T-helper 1 cell (primary cell): ENCODE measurements around the gene ICE2.
A peak's percentile ranks its signal among the peaks of the same experiment; 100 is the strongest.

Experiments
- DNase-seq, 5 donors: peaks; one replicate each; pipeline ENCODE4 v3.0.0-alpha.2; 2012 to 2020
- total RNA-seq, 4 donors: gene quantifications; one replicate each; lab custom pipeline; 2026; lab: John Stamatoyannopoulos, UW

ICE2 gene, protein sequence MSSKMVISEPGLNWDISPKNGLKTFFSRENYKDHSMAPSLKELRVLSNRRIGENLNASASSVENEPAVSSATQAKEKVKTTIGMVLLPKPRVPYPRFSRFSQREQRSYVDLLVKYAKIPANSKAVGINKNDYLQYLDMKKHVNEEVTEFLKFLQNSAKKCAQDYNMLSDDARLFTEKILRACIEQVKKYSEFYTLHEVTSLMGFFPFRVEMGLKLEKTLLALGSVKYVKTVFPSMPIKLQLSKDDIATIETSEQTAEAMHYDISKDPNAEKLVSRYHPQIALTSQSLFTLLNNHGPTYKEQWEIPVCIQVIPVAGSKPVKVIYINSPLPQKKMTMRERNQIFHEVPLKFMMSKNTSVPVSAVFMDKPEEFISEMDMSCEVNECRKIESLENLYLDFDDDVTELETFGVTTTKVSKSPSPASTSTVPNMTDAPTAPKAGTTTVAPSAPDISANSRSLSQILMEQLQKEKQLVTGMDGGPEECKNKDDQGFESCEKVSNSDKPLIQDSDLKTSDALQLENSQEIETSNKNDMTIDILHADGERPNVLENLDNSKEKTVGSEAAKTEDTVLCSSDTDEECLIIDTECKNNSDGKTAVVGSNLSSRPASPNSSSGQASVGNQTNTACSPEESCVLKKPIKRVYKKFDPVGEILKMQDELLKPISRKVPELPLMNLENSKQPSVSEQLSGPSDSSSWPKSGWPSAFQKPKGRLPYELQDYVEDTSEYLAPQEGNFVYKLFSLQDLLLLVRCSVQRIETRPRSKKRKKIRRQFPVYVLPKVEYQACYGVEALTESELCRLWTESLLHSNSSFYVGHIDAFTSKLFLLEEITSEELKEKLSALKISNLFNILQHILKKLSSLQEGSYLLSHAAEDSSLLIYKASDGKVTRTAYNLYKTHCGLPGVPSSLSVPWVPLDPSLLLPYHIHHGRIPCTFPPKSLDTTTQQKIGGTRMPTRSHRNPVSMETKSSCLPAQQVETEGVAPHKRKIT
- total RNA-seq, result 45.9 to 89.8 (median 58.8) reads per million in 4 donors

DNA sequence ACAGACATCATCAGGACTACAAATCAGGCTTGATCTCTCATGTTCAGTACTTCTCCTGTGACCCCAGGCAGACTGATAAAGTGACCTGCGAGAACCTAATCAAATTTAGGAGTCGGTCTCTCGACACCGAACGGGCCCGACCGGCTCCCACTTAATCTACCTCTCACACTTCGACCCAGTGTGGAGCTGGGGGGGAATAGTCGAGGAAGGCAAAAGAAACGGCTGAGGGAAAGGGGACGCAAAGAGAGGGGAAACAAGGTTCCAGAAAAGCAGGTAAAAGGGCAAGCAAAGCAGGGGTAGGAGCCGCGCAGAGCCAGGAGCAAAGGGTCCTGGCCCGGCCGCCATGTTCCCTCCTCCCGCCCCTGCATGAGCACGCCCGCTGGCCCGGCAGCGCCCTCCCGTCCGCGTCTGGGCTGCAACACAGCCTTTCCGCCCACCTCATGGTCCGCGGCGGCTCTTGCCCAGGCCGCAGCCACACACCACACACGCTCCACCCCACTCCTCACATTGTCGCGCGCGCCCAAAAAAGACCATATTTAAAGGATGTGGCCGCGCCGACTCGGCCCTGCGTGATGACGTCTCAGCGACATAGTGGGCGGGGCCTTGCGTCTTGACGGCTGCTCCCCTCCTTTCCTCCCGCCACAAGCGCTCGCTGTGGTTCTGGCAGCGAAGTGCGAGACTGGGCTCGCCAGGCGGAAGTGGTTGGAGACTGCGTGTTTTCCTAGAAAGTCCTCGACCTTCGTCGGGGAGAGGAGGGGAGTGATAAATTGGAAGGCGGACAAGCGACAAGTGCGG is at the start of gene ICE2:
ICE2 (minus strand) TSS at position 577 of the 795 bp plus-strand sequence. CDS start 1,165 bp downstream, outside the sequence.
- DNase-seq, result peak; percentile 92 to 97 (median 93)

DNA sequence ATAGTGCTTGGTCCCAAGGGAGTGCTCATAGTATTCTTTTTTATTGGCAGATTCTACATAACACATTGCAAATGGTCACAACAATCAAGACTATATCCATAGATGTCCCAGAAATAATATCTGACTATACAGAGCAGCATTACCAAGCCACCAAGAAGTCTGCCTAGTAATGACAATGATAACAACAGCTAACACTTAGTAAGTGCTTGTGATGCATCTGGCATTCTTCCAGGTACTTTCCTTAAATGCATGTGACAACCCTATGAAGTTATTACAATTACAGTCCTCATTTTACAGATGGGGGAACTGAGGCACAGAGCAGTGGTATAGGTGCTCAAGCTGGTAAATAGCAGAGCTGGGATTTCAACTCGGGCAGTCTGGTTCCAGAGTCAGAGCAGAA is 49.6 kb upstream of the ICE2 start:
- no peak for DNase-seq

DNA sequence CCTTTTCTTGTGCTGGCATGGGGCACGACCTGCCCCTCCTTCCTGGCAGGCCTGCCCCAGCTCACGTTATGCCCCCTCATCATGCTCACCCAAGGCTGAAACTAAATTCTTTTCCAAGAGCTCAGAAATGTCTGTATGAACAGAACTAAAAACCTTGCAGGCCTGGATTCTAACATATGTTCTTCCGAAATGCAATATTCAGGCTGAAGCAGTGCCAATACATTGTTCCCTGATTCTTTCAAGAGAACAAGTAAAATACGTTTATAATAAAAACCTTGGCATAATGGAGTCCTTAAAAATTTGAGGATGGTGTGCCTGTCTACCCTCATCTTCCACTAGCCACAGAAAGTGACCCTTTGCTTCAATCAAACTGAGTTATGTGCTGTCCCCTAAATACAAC is 48.5 kb upstream of the ICE2 start:
- no peak for DNase-seq

DNA sequence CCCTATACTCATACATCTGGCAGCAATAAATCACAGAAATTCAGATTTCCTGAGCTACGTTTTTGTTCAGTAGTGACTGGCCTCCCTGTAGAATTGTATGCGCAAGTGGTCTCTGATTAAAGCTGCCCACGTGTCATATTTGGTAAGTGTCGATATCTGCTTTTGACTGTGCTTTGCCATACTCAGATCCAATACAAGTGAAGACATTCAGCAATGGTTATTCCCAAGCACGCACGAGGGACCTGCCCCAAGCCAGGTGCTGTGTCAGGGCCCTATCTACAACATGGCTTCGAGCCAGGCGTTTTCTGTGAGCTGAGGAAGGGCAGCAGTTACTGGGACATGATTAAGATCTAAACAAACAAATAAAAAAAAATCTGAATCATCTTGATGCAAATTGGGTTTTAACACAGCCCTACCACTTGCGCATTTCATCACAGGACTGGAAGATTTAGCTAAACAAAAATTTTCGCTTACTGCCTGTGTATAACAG is 47.2 kb upstream of the ICE2 start:
- DNase-seq, result no peak

DNA sequence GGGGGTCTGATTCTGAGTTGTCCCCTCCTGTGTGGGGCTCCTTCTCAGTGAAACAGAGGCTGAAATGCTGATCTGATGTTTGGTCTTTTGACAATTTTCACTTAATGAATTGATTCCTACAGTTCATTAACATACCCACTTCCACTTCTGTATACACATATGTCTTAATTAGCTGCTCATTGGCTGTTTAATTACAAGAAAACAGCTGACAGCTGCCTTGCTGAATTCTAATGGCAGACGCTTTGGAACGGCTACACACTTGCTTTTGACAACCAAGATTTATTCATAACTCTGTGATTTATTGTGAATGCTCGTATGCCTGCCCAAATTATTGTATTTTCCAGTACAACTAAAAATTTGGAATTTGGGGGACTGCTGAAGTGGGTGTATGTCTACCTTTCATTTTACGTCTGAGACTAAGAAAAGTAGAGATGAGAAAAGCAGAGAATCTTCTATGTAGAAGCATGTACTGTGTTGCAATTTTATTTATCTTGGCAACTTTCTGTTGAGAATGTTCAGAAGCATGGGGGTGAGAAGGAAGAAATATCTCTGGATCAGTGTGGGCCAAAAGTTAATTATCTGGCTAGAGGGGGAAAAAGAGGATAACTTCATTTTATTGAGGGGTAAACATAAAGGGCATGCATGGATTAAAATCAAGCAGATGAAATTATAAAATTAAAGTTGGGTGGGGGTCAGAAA is 46.5 kb upstream of the ICE2 start:
- DNase-seq, result no peak

DNA sequence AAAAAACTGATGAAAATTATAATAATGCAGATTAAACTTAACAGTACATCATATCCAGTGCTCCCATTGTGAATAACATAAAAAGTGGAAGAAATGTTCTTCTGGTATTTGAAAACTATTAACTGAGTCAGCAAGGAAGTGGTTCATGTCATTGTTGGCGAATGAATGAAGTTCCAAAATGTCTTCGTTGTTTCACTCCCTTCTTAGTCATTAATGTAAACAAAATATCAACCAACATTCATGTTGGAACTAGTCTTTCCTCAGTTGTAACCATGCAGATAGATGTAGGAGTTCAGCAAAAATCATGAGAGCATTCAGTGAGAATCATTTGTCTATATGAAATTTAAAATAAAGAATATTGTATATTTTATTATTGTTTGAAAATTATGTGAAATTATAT is 44.1 kb upstream of the ICE2 start:
- DNase-seq, result no peak

DNA sequence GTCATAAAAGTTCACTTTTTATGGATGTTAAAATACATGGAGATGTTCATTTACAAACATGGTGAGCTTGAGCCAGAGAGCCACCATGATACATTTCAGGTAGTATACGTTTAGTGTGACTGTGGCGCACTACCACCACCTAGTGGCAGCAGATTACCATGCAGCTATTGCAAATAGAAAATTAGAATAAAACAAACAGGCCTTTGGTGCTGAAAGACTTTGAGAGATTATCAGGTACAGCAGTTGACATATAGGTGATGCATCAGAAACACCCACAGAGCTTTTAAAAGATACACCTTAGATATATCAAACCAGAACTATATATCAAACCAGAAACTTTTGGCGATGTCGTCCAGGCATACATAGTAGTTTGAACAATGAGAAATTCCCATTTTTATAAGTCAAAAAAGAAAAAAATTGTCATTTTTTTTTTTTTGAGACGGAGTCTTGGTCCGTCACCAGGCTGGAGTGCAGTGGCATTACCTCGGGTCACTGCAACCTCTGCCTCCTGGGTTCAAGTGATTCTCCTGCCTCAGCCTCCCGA is 42.0 kb upstream of the ICE2 start:
- peak; percentile 54 to 79 (median 69) for DNase-seq

DNA sequence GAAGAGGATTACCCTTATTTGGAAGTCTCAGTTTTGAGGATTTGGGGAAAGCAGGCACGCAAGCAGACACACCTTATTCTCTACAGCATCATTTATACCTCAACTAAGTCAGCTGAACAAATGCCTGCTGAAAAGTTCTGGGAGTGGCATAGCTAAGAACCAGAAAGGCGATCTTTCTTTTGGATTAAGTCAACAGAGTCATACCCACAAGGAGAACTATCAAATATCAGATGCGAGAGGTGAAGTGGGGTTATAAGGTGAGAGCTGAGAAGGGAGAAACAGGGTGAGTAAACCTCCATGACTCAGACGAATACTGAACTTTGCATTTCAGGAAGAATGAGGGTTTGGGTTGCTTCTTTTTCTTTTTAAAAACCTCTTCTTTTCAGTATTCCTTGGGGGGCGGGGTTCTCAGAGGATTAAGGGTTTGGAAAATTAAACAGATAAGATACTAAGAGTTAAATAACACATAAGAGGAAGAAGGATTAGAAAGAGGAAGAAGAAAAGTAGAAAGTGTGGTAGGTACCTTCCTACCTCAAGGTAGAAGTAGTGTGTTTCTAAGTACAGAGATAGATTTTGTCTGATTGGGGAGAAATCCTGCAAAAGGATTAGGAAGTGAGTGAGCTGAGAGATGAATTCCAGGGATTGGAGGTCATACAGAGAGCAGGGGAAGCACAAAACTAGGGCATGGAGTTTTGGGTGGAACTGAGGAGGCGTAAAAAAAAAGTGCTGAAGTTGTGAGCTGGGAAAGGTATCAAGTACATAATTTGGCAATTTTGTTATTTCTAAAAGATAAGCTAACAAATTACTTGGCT is 41.3 kb upstream of the ICE2 start:
- DNase-seq, result peak in 1 of 5 donors; percentile 22

DNA sequence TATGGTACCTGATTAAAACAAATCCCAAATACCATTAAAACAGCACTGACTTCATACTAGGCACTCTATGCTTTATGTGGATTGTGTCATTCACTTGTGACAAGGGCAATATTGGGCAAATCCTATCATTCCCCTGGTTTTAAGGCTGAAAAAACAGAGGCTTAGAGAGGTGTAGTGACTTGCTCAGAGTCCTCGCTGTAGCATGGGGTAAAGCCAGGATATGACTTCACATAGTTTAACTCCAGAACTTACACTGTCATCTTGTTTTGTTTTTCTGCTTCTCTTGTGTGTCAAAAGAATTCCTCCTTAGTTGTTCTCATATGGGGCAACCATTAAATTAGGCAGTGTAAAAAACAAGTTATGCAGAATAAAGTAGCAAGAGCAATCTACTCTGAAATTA is 40.3 kb upstream of the ICE2 start:
- DNase-seq, result no peak

DNA sequence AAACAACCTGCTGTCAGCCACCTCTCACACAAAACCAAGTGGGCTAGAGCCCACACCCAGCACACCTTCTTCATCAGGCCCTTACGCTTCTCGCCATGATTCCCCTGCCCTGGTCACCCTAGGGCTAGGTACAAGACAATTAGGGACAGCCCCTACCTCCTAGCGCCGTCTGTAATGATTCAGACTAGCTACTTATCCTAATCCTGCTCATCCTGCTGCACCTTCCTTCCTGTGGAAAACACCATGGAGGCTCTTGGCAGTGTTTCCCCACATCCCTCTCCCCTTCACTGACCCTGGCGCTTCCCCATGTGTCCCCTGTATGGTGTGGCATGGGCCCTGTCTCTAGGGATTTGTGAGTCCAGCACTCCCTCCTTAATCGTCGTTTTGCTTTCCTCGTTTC is 39.6 kb upstream of the ICE2 start:
- no peak for DNase-seq

DNA sequence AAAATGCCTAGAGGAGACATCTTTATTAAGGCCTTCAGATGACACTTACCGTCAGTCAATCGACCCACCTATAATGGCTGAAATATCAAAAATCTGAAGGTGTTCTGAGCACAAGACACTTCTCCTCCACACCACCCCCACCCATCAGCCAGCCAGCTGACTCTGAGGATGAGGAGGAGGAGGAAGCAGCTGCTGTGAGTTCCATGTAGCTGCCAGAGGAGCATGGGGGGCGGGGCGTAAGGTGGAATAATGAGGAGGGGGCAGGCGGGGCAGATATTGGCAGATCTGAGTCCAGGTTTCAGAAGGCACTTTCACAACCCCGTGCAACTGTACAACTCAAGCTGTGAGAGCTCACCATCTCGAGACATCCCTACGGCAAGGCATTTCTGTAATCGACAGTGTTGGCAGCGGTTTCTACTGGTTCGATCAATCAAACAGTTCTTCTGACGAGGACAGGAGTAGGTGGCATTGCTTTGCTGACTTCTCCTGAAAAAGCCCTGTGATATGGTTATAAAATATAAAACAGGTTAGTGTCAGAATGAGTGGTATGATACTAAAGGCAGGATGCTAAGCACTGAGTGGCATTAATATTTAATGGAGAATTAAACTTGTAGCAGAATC is 35.4 kb upstream of the ICE2 start:
- DNase-seq, result no peak

DNA sequence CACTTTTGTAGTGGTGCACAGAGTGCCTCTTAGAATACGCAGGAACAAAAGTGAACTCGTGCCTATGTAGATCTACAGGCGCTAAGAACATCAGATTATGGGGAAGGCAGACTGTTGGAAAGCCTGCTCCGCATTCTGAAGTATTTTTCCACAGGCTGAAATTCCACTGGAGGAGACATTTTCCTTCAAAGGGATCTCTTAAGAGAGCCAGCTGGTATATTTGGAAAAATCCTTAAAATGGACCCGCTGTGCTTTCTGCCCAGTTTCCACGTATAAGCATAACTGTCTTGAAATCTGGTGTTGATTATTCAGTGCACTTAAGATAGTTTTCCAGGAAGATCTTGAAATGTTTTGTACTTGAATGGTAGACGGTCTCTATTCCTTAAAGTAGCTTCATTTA is 34.7 kb upstream of the ICE2 start:
- no peak for DNase-seq

DNA sequence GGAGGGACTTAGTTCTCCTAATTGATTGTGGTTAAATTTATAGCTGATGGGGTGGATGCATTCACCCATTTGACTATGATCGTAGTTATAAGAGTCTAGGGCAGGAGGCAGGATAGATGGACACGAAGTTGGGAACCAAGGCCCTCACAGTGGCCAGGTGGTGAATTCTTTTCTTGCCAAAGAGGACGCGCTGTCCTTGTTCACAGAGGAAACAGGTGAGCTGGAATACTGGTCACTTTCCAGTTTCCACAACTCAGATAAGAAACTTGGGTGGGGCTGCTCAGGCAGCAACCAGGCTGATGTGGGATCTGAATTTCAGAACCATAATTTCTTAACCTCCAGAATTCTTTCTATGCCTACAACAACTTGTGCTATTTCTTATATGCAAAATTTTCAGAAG is 34.0 kb upstream of the ICE2 start:
- no peak for DNase-seq

DNA sequence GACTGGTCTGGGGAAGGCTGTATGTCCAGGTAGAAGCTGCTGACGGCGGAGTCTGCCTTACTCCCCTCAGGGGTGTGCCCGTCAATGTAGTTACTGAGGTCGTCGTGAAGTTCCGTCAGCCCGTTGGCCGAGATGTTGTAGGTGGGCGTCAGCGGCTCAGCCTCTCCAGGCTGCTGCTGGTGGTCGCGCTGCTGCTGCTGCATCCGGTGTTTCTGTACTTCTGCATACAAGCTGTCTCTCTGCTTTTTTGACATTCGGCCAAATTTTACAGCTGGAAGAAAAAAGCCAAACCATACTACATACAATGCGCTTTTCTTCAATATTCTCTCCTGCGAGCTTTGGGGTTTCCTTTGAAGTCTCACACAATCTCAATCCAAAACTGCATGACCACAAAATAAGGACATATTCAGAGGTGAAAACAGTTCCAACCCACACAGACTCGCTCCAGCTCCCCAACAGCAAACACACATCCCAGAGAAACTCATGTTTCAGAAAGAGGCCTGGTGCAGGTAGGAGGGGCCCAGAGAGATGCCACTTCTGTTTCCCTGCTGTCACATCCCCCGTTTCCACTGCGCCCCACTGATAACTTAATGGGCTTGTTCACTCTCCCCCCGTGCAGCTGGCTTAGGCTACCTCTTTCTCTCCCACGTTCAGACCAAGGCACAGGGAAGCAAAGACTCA is 32.5 kb upstream of the ICE2 start:
- no peak for DNase-seq

DNA sequence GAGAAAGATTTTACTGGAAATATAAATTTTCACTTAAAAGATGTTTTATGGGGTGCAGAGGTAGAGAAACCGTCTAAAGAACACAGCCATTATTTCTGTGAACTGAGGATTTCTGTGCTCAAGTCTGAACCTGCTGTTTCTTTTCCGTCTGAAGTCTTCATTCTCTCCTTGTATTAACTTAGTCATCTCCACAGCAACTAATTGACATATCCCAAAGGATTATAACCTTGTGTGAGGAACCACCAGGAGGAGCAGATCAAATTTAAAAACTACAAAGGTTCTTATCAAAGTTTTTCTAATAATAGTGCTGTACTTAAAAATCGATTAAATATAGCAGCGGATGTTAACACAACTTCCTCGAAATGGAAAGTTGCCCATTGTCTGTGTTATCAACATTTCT is 31.1 kb upstream of the ICE2 start:
- no peak for DNase-seq

DNA sequence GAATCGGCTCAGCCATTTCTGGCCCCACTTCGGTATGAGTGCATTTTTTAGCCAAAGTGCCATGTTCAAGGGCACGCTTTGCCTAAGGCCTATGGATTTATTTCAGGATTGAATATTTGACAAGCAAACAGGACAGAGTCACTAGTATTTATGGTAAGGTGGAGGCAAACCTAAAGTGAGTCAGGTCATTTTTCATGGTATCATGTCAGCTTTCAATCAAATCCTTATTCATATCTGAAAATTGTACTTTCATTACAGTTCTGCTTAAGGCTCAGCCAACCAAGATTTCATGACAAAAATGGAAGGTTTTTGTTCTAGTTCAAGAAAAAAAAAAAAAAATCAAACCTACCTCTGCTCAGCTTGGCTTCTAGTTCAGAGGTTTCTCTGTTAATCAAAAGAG is 30.5 kb upstream of the ICE2 start:
- no peak for DNase-seq

DNA sequence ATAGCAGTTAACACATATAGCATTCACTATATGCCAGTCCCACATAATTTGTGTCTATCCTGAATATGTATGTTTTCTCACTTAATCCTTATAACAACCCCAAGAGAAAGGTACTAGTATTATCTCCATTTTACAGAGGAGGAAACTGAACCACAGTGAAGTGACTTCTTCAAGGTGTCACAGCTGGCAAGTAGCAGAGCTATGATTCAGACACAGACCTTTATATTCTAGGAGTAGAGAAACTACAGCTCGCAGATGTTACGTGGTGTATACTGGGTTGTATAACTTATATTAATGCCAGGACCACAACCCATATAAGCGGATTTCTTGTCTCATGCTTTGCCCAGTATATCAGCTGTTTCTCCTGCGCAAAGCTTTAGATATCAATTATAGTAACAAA is 29.5 kb upstream of the ICE2 start:
- no peak for DNase-seq

DNA sequence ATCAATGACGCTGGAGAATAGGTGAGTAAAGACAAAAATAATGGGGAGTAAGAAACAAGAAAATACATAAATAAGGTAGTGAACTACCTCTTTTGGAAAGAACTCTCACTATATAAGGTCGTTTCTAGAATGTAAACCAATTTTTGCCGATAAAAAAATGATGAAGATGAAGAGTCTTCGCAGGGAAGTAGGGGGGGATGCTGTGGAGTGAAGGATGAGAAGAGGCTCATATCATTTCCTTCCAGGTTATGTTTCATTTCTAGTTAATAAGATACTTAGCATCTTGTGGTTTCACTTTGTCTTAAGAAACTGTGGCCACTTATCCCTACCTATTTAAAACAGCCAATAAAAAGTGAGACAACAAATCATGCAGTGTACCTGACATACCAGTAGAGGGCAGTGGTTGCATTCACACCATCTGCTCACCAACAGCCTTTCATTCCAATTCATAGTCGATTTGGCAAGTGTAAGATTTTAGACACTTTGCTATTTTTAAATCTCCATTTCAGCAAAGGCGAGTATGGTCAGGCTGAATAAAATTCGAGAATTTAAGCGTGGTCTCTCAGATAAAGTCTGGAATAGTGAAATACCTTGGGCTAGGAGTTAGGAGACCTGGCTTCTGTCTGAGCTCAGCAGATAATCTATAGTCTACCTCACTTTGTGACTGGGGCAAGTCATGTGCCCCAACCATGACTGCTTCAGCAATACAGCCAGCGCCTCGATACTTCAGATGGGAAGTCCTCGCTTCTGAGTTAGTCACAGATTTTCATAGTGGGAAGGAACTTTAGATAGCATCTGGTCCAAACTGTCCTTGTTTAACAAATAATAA is 28.9 kb upstream of the ICE2 start:
- DNase-seq, result peak in 4 of 5 donors; percentile 21 to 80 (median 49)

DNA sequence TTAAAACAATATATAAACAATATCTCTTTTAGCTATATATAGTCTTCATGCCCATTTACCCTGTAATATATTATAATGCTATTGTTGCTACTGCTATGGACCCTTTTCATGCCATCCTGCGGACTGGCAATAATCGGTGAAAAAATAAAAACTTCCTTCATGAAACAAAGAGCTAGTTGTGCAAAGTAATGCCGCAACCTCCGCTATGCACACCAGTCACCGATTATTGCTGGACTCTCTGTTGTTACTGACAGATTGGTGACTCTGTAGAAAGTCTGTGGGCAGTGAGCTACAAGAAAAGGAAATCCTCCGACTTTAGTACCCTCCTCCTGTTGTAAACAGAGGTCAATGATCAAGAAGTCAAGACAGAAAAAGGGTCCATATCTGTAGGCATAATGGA is 17.9 kb upstream of the ICE2 start:
- no peak for DNase-seq
